IPS-18c (cell line): ENCODE data around the gene NOS1.
"Not testable (repeated sequence)": the region's sequence is repeated elsewhere in the genome, so short reads cannot be mapped to it uniquely, and the experiment has no call there.

Experiments
- H3K4me3 ChIP-seq: 2 replicates; pipeline ENCODE4 v1.7.0; 2013; ENCODE audit warnings: low read depth, mild to moderate bottlenecking, low read length, moderate library complexity; ENCODE audit not compliant: insufficient read depth
- H3K9me3 ChIP-seq: one replicate; pipeline ENCODE4 v1.6.1; 2013; ENCODE audit warnings: mild to moderate bottlenecking, low read length, moderate library complexity; ENCODE audit not compliant: control insufficient read depth, insufficient read depth

Gene NOS1

GRCh38 chr12:117182866-117183265 is 178.6 kb downstream of the NOS1 start:
- Histone ChIP-seq H3K4me3 (no peak overlapping the region), H3K9me3 (peaks cover 2% of the 10 kb centered on the region)

- not testable (repeated sequence) for H3K9me3 ChIP-seq, H3K4me3 ChIP-seq
Measured at GRCh38 chr12:117181468-117181843, 180.0 kb downstream of the NOS1 start.

DNA sequence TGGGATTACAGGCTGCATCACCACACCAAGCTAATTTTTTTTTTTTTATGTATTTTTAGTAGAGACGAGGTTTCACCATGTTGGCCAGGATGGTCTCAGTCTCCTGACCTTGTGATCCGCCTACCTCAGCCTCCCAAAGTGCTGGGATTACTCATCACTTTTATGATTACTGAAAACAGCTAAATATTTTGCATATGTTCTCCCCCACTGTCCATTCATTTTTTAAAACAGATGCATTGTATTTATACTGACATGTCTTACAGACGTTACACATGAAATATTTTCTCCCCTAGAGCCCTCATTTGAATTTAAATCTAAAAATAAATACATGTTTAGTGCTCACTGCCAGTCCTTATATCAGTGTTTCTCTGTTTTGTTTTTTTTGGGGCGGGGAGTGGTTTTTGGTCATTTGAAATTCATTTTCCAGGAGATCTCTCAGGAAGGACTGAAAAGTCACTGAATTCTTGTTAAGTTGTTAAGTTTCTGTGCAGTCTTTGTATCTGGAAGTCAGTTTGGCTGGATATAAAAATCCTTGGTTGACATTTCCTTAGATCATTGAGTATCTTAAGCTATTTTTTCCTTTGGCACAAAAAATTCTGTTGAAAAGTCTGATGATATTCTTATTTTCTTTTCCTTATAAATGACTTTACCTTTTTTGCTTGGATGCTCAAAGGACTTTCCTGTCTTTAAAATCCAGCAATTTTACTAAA is 180.5 kb downstream of the NOS1 start:
- Histone ChIP-seq H3K4me3 (no peak overlapping the region), H3K9me3 (peaks cover 2% of the 10 kb centered on the region)

- Histone ChIP-seq H3K9me3 (peaks cover 2% of the 10 kb centered on the region), H3K4me3 (no peak overlapping the region)
Measured at GRCh38 chr12:117178745-117179144, 182.7 kb downstream of the NOS1 start.

DNA sequence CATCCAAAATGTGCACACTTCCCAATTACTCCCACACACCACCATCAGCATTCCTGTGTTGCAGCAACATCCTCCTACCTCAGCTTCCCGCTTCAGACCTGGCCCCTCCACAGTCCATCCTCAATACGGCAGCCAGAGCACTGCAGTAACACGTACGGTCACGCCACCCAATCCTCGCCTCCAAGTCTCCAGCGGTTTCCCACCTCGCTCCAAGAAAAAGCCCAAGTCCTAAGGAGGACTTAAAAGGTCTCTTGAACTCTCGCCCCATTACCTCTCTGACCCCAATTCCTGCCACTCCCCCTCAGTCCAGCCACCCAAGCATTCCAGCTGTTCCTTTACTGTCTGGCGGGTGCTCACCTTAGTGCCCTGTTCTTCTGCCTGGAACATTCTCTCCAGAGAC is 183.1 kb downstream of the NOS1 start:
- Histone ChIP-seq H3K4me3 (no peak overlapping the region), H3K9me3 (peaks cover 2% of the 10 kb centered on the region)

GRCh38 chr12:117172168-117172567 is 189.3 kb downstream of the NOS1 start:
- Histone ChIP-seq H3K4me3 (no peak overlapping the region), H3K9me3 (no peaks in the 10 kb centered on the region)

- Histone ChIP-seq H3K9me3 (no peaks in the 10 kb centered on the region), H3K4me3 (no peak overlapping the region)
Measured at GRCh38 chr12:117171499-117172162, 189.8 kb downstream of the NOS1 start.

DNA sequence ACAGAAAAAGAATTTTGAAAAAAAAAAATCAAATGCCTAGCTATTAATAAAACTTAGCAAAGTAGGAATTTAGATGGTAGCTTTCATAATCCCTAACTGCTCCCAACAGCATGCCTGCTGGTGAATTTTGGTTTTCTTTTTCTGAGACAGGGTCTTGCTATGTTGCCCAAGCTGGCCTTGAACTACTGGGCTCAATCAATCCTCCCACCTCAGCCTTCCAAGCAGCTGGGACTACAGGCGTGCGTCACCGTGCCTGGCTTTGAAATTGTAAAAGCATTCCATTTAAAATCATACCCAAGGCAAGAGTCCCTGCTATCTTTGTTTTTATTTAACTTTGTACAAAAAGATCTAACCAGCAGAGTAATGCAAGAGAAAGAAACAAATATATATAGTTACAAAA is 191.9 kb downstream of the NOS1 start:
- H3K9me3 ChIP-seq: no peaks in the 10 kb centered on the region
- H3K4me3 ChIP-seq: no peak overlapping the region

DNA sequence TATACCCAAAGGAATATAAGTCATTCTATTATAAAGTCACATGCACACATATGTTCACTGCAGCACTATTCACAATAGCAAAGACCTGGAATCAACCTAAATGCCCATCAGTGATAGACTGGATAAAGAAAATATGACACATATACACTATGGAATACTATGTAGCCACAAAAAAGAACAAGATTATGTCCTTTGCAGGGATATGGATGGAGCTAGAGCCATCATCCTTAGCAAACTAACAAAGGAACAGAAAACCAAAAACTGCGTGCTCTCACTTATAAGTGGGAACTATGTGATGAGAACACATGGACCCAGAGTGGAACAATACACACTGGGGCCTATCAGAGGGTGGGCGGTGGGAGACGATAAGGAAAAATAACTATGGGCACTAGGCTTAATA is 192.4 kb downstream of the NOS1 start:
- Histone ChIP-seq H3K4me3 (no peak overlapping the region), H3K9me3 (no peaks in the 10 kb centered on the region)

DNA sequence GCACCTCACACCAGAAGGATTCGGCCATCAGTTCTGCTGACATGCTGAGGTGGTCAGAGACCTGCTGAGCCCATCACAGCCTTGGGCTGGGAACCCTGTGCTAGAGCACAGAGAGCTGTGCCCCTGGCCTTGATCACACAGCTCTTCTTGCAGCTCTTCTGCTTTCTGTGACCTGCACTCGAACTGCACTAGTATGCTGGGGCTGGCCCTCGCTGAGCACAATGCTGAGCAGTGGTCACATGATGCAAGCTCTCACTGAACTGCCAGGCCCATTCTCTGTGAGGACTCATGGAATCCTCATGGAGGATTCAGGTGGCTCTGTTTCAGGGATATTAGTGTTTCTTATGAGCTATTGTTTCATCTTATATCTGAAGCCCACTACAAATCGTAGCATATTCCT is 193.7 kb downstream of the NOS1 start:
- Histone ChIP-seq H3K9me3 (no peaks in the 10 kb centered on the region), H3K4me3 (no peak overlapping the region)

DNA sequence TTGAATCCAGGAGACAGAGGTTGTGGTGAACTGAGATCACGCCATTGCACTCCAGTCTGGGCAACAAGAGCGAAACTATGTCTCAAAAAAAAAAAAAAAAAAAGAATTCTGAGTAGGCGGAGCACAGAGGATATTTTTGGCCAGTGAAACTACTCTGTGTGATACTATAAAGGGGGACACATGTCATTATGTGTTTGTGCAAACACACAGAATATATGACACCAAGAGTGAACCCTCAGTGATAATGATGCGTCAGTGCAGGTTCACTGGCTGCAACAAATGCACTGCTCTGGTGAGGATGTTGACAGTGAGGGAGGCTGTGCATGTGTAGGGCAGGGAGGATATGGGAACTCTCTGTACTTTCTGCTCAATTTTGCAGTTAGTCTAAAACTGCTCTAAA is 195.3 kb downstream of the NOS1 start:
- Histone ChIP-seq H3K9me3 (peaks cover 2% of the 10 kb centered on the region), H3K4me3 (no peak overlapping the region)

- H3K9me3 ChIP-seq: peaks cover 2% of the 10 kb centered on the region
- no peak overlapping the region for H3K4me3 ChIP-seq
Measured at GRCh38 chr12:117165342-117165741, 196.1 kb downstream of the NOS1 start.

DNA sequence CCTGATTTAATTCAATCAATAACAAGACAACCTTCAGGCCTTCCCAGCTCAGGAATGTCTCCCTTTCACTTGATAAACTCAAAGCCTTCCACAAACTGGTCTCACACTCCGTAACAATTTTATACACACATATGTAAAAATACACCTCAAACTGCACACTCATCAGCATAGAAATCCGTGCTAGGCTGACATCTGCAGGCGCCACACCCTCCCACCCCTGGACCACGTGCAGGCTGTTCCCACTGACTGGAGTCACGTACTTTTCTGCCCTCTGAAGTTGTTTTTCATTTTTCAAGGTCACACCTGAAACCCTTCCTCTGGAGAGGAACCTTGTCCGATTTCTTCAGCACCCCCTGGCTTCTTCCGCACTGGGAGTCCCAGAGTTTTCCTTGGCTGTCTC is 198.8 kb downstream of the NOS1 start:
- Histone ChIP-seq H3K9me3 (peaks cover 2% of the 10 kb centered on the region), H3K4me3 (no peak overlapping the region)

- H3K4me3 ChIP-seq: no peak overlapping the region
- H3K9me3 ChIP-seq: peaks cover 2% of the 10 kb centered on the region
Measured at GRCh38 chr12:117162167-117162539, 199.3 kb downstream of the NOS1 start.

- Histone ChIP-seq H3K4me3 (no peak overlapping the region), H3K9me3 (peaks cover 2% of the 10 kb centered on the region)
Measured at GRCh38 chr12:117161460-117162166, 199.8 kb downstream of the NOS1 start.

GRCh38 chr12:117159674-117160073 is 201.8 kb downstream of the NOS1 start:
- H3K9me3 ChIP-seq: peaks cover 2% of the 10 kb centered on the region
- H3K4me3 ChIP-seq: no peak overlapping the region

DNA sequence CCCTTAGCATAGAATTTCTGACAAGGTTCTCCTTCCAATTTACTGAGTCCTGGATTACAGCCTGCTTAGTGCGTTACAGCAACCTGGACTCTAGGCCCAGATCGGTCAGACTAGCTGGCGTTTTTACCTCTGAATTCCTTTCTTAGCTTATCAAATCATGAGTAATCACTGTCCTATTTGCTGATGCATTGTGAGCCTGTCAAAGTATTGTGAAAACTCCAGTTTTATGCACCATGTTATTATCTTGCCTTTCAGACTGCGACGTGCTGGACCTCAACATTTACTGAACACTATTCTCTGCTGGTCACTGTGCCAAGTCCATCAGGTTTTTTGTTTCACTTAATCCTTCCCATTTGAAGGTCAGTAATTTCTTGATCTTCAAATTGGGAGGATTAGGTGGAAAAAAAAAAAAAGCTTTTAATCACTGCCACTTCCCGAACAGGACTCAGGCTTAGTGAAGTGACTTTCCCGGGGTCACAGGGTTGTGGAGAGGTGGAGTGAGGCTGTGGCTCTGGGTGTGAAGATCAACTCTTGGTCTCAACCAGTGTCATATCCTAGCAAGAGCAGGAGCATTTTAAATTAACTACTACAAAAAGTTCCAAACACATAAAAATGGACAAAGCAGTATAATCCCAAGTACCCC is 202.4 kb downstream of the NOS1 start:
- Histone ChIP-seq H3K4me3 (no peak overlapping the region), H3K9me3 (peaks cover 2% of the 10 kb centered on the region)
